B cell (primary cell): ENCODE data around the gene ZNF320.
"Not testable (repeated sequence)": the region's sequence is repeated elsewhere in the genome, so short reads cannot be mapped to it uniquely, and the experiment has no call there.

Experiments used
- EZH2 ChIP-seq: IDR thresholded peaks from 2 replicates; pipeline ENCODE4 v1.6.1; 2012; ENCODE audit warnings: borderline replicate concordance, low read depth, mild to moderate bottlenecking, moderate library complexity, low read length; ENCODE audit not compliant: insufficient read depth, poor library complexity, severe bottlenecking
- TF ChIP-seq, protein P1 (sequence below): fragments of 200-600 bp; IDR thresholded peaks from one replicate; pipeline ENCODE4 v1.8.0; 2022; ENCODE audit warnings: antibody characterized with exemption, mild to moderate bottlenecking

DNA sequence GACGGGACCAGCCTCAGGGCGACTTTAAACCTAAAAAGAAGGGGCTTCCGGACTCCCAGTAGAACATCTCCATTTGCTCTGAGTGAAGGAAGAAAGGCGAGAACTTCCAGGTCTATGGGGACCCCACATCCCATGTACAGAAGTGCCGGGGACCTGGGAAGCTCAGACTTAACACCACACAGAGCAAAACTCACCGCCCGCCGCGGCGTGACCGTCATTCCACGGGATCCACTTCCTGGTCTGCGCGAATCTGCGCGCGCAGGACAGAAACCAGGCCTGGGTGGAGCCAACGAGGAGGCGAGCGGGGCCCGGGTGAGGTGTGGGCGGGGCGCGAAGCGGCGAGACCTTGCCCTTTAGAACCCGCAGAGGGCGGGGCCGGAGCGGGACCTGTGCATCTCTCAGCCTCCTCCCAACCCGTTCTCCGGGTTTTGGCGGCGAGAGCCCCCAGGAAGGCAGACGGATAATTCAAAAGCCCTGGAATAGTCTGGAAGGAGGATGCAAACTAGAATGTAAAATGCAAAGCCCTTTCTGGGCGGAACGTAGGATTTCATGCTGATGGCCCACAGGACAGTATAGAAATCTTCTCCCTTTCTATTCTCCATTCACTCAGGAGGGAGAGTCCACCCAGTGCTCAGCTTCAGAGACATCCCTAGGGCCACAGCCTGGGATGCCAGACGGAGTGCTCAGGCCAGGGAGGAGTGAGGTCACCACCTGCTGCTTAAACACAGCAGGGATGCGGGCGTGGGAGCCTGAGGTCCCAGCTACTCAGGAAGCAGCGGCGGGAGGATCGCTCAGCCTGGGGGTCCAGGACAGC lies 39.9 kb downstream of the ZNF320 start, which contains the start of gene ZNF468:
- TF ChIP-seq, protein P1, sequence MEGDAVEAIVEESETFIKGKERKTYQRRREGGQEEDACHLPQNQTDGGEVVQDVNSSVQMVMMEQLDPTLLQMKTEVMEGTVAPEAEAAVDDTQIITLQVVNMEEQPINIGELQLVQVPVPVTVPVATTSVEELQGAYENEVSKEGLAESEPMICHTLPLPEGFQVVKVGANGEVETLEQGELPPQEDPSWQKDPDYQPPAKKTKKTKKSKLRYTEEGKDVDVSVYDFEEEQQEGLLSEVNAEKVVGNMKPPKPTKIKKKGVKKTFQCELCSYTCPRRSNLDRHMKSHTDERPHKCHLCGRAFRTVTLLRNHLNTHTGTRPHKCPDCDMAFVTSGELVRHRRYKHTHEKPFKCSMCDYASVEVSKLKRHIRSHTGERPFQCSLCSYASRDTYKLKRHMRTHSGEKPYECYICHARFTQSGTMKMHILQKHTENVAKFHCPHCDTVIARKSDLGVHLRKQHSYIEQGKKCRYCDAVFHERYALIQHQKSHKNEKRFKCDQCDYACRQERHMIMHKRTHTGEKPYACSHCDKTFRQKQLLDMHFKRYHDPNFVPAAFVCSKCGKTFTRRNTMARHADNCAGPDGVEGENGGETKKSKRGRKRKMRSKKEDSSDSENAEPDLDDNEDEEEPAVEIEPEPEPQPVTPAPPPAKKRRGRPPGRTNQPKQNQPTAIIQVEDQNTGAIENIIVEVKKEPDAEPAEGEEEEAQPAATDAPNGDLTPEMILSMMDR: not testable (repeated sequence)
- not testable (repeated sequence) for TF ChIP-seq EZH2
